OCI-LY3 (cell line): Measurements from ENCODE around the gene CACNG4.

Source experiments
- H2AFZ ChIP-seq: fragments of 200-600, 300-600 bp; shearing (Covaris generic); 2 replicates; pipeline ENCODE4 v1.6.0; 2014; ENCODE audit warnings: antibody characterized with exemption, low read depth, low read length
- H3K27ac ChIP-seq: fragments of 200-600, 300-600 bp; sonication (generic); 2 replicates; pipeline ENCODE4 v1.5.1; 2014; ENCODE audit warnings: mild to moderate bottlenecking, low read length, moderate library complexity, mixed read lengths
- H3K27me3 ChIP-seq: fragments of 200-600, 300-600 bp; sonication (generic); 2 replicates; pipeline ENCODE4 v1.6.1; 2014; ENCODE audit warnings: low read depth, low read length, mixed read lengths
- H3K36me3 ChIP-seq: fragments of 200-600, 300-600 bp; sonication (generic); replicated peaks from 2 replicates; pipeline ENCODE3; 2014; ENCODE audit warnings: low read depth, low read length, mixed read lengths
- H3K4me1 ChIP-seq: fragments of 300-600, 200-600 bp; sonication (generic); 2 replicates; pipeline ENCODE4 v1.6.1; 2014; ENCODE audit warnings: low read length, mixed read lengths
- H3K4me2 ChIP-seq: fragments of 200-600, 300-600 bp; sonication (generic); 2 replicates; pipeline ENCODE4 v1.6.1; 2014; ENCODE audit warnings: low read length, mixed read lengths
- H3K4me3 ChIP-seq: fragments of 300-600, 200-600 bp; sonication (generic); 2 replicates; pipeline ENCODE4 v1.5.1; 2014; ENCODE audit warnings: antibody characterized with exemption, mild to moderate bottlenecking, low read length, moderate library complexity
- H3K79me2 ChIP-seq: fragments of 300-600, 200-600 bp; shearing (Covaris generic); 2 replicates; pipeline ENCODE4 v1.6.1; 2014; ENCODE audit warnings: mild to moderate bottlenecking, low read length, mixed read lengths
- H3K9ac ChIP-seq: fragments of 300-600, 200-600 bp; shearing (Covaris generic); 2 replicates; pipeline ENCODE4 v1.6.0; 2014; ENCODE audit warnings: mild to moderate bottlenecking, low read length, moderate library complexity
- H3K9me3 ChIP-seq: fragments of 200-600, 300-600 bp; shearing (Covaris generic); 2 replicates; pipeline ENCODE4 v1.6.1; 2014; ENCODE audit warnings: low read length, mixed read lengths; ENCODE audit not compliant: insufficient read depth
- H4K20me1 ChIP-seq: fragments of 200-600, 300-600 bp; sonication (generic); 2 replicates; pipeline ENCODE4 v1.6.1; 2016; ENCODE audit warnings: low read length, mixed read lengths; ENCODE audit not compliant: insufficient read depth
- EZH2phosphoT487 ChIP-seq: fragments of 200-600 bp; shearing (Covaris generic); IDR thresholded peaks from 2 replicates; pipeline ENCODE4 v1.6.1; 2018; ENCODE audit warnings: antibody characterized with exemption, mixed run types, low read depth
- TF ChIP-seq, protein P1 (sequence below): fragments of 200-600, 300-600 bp; sonication (generic); IDR thresholded peaks from 2 replicates; pipeline ENCODE4 v1.5.1; 2014; ENCODE audit warnings: antibody characterized with exemption, low read length, low read depth

Gene CACNG4

DNA sequence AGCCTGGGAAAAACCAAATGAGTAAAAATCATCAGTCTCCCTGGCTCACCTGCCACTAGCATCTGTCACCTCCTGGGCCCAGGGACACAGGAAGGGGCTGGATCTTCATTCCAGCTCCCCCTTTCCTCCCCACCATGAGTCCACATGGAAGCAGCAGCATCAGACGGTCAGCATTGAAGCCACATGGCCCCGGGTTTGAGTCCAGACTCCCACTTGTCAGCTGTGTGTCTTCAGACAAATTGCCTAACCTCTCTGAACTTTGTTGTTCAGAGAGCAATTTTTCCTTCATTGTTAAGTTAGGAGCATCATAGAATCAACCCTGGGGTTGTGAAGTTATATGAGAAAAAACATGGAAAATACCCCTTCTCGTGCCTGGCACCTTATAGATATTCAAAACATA, 10.7 kb downstream of the CACNG4 start:
- Histone ChIP-seq H3K4me1 (no peaks in the 10 kb centered on the region), H3K36me3 (no peaks in the 10 kb centered on the region), H2AFZ (no peak overlapping the region), H3K27ac (no peak overlapping the region), H3K27me3 (no peaks in the 10 kb centered on the region), H4K20me1 (no peaks in the 10 kb centered on the region), H3K79me2 (no peaks in the 10 kb centered on the region), H3K9ac (no peak overlapping the region), H3K9me3 (no peaks in the 10 kb centered on the region), H3K4me2 (no peak overlapping the region), H3K4me3 (no peak overlapping the region)
- TF ChIP-seq EZH2phosphoT487 = no peak
- TF ChIP-seq, protein P1, sequence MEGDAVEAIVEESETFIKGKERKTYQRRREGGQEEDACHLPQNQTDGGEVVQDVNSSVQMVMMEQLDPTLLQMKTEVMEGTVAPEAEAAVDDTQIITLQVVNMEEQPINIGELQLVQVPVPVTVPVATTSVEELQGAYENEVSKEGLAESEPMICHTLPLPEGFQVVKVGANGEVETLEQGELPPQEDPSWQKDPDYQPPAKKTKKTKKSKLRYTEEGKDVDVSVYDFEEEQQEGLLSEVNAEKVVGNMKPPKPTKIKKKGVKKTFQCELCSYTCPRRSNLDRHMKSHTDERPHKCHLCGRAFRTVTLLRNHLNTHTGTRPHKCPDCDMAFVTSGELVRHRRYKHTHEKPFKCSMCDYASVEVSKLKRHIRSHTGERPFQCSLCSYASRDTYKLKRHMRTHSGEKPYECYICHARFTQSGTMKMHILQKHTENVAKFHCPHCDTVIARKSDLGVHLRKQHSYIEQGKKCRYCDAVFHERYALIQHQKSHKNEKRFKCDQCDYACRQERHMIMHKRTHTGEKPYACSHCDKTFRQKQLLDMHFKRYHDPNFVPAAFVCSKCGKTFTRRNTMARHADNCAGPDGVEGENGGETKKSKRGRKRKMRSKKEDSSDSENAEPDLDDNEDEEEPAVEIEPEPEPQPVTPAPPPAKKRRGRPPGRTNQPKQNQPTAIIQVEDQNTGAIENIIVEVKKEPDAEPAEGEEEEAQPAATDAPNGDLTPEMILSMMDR = no peak

DNA sequence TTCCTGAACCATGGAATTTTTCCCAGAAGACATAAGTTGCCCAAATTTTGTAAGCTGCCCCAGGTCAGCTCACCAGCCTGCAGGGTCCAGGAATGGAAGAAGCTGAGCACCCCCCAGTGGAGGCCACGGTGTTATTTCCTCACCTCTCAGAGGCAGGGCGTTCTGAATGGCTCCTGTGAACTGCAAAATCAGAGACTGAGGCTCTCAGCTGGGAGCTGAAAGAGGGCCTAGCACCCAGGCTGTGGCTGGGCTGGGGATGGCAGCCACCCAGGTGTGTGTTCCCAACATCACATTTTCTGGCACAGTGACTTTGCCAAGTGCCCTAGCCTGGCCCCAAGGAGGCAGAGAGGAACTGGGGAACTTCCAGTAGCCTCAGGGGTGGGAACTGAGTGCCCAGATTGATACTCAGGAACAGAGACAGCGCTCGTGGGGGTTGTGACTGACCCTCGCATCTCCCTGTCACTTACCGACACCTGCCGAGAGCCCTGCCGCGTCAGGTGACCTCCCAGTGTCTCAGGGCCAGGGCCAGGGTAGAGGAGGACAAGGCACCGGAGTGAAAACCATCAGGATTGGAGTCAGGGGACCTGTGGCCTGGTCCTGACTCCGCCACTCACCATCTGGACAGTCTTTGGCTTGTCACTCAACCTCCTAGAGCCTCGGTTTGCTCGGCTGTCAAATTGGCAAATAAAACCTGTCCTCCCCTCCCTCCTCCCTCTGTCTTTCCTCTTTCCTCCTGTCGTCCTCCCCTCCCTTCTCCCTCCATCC, 11.3 kb downstream of the CACNG4 start:
- no peak overlapping the region for H3K9ac ChIP-seq
- no peaks in the 10 kb centered on the region for H4K20me1 ChIP-seq
- TF ChIP-seq, protein P1 = peak; percentile 37
- TF ChIP-seq EZH2phosphoT487 = no peak
- no peak overlapping the region for H2AFZ ChIP-seq
- H3K4me1 ChIP-seq = no peaks in the 10 kb centered on the region
- no peak overlapping the region for H3K27ac ChIP-seq
- no peak overlapping the region for H3K4me2 ChIP-seq
- H3K27me3 ChIP-seq = no peaks in the 10 kb centered on the region
- no peak overlapping the region for H3K4me3 ChIP-seq
- no peaks in the 10 kb centered on the region for H3K36me3 ChIP-seq
- H3K79me2 ChIP-seq = no peaks in the 10 kb centered on the region
- H3K9me3 ChIP-seq = no peaks in the 10 kb centered on the region

DNA sequence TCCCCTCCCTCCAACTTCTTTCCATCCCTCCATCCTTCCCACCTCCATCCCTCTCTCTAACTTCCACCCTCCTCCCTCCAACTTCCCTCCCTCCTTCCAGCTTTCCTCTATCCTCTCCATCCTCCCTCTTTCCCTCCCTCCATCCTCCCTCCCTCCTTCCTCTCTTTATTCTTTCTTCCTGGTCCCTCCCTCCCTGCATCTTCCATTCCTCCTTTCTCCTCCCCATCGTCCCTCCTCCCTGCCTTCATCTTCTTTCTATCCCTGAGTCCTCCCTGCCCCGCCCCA, 11.8 kb downstream of the CACNG4 start:
- Histone ChIP-seq H4K20me1 (no peaks in the 10 kb centered on the region), H3K9me3 (no peaks in the 10 kb centered on the region), H2AFZ (no peak overlapping the region), H3K27me3 (peaks cover 4% of the 10 kb centered on the region; the same call in 1 of the 2 replicates), H3K4me3 (no peak overlapping the region), H3K79me2 (no peaks in the 10 kb centered on the region), H3K27ac (no peak overlapping the region), H3K36me3 (no peaks in the 10 kb centered on the region), H3K4me1 (no peaks in the 10 kb centered on the region), H3K4me2 (no peak overlapping the region), H3K9ac (no peak overlapping the region)
- TF ChIP-seq, protein P1 = no peak
- no peak for TF ChIP-seq EZH2phosphoT487

DNA sequence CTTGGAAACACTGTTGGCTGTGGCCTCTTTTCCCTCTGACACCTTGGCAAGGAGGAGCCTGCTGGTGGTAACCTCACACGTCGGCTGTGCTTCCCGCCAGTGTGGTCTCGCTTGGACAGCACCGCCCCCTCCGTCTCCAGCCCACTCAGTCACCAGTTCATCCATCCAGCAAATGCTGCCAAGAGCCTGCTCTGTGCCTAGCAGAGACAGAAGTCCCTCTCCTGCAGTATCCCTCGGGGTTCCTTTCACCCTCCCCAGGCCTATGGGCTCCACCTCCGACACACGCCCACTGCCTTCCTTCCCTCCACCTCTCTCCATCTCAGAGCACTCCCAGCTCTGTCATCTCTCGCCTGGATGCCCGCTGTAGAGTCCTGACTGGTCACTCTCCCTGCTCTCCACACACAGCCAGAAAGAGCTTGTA, 12.3 kb downstream of the CACNG4 start:
- H3K9me3 ChIP-seq = no peaks in the 10 kb centered on the region
- no peak for TF ChIP-seq EZH2phosphoT487
- TF ChIP-seq, protein P1 = no peak
- H3K4me2 ChIP-seq = no peak overlapping the region
- H3K36me3 ChIP-seq = no peaks in the 10 kb centered on the region
- H3K4me3 ChIP-seq = no peak overlapping the region
- H3K4me1 ChIP-seq = no peaks in the 10 kb centered on the region
- no peaks in the 10 kb centered on the region for H3K79me2 ChIP-seq
- peaks cover 5% of the 10 kb centered on the region; the same call in 1 of the 2 replicates for H3K27me3 ChIP-seq
- H2AFZ ChIP-seq = no peak overlapping the region
- H3K9ac ChIP-seq = no peak overlapping the region
- H3K27ac ChIP-seq = no peak overlapping the region
- H4K20me1 ChIP-seq = no peaks in the 10 kb centered on the region
